HG03045 (cell line): ENCODE measurements around the gene DCTN2.
"Not testable (repeated sequence)": the region's sequence is repeated elsewhere in the genome, so short reads cannot be mapped to it uniquely, and the experiment has no call there.

Source experiments
- ATAC-seq: cut with Tn5 transposase; IDR thresholded peaks from one replicate; pipeline ENCODE4 v1.9.1; 2021; ENCODE audit warnings: mild to moderate bottlenecking, moderate library complexity; ENCODE audit not compliant: unreplicated experiment

The DCTN2 gene

GRCh38 chr12:57529831-57530230 is 17.2 kb downstream of the DCTN2 start:
- ATAC-seq = no peak

- no peak for ATAC-seq
These were observed 18.0 kb downstream of the DCTN2 start for GRCh38 chr12:57528831-57529555.

GRCh38 chr12:57528176-57528575 is 18.8 kb downstream of the DCTN2 start:
- no peak for ATAC-seq

- ATAC-seq = no peak
These were observed 19.8 kb downstream of the DCTN2 start for GRCh38 chr12:57527184-57527583.

GRCh38 chr12:57526477-57527126 is 20.4 kb downstream of the DCTN2 start:
- ATAC-seq = no peak

GRCh38 chr12:57525615-57526383 is 21.2 kb downstream of the DCTN2 start:
- no peak for ATAC-seq

GRCh38 chr12:57524814-57525614 is 22.0 kb downstream of the DCTN2 start:
- no peak for ATAC-seq

- ATAC-seq = no peak
These were observed 23.0 kb downstream of the DCTN2 start for GRCh38 chr12:57523706-57524614.

GRCh38 chr12:57522887-57523705 is 23.9 kb downstream of the DCTN2 start:
- ATAC-seq = no peak

- ATAC-seq = peak; percentile 40
These were observed 24.7 kb downstream of the DCTN2 start, which contains the start of gene MBD6 for GRCh38 chr12:57522011-57522886. Gene MBD6 (plus strand): TSS chr12:57522824. CDS start chr12:57524304, 1,480 bp downstream.

- no peak for ATAC-seq
These were observed 25.4 kb downstream of the DCTN2 start for GRCh38 chr12:57521525-57522010.

- peak; percentile 64 for ATAC-seq
These were observed 26.8 kb downstream of the DCTN2 start, which contains the start of gene DDIT3 for GRCh38 chr12:57520053-57520818. Gene DDIT3 (minus strand): TSS chr12:57520514. CDS start chr12:57517406, 3,108 bp downstream.

GRCh38 chr12:57519796-57520052 is 27.3 kb downstream of the DCTN2 start:
- peak; percentile 2 for ATAC-seq

GRCh38 chr12:57518920-57519795 is 27.8 kb downstream of the DCTN2 start:
- no peak for ATAC-seq

GRCh38 chr12:57518176-57518919 is 28.6 kb downstream of the DCTN2 start:
- no peak for ATAC-seq

GRCh38 chr12:57517718-57518117 is 29.3 kb downstream of the DCTN2 start:
- ATAC-seq = not testable (repeated sequence)
